Hepatocyte (in vitro differentiated cells): ENCODE data around the gene MACROD2. TPM values are rescaled to one million over a fixed set of nuclear protein-coding genes. Genes with fewer than 3 reads are reported as not detected.

Experiments used
- DNase-seq: peaks from one replicate; pipeline ENCODE4 v3.0.0-alpha.2; 2016; ENCODE audit warnings: low spot score
- H2AFZ ChIP-seq: fragments of 200-600 bp; sonication (generic); 2 replicates; pipeline ENCODE4 v1.6.0; 2016; ENCODE audit warnings: antibody characterized with exemption, mild to moderate bottlenecking
- H3K27ac ChIP-seq: fragments of 200-600 bp; sonication (generic); 2 replicates; pipeline ENCODE4 v1.5.1; 2016; ENCODE audit warnings: mild to moderate bottlenecking
- H3K27me3 ChIP-seq: fragments of 200-600 bp; sonication (generic); 2 replicates; pipeline ENCODE4 v1.6.1; 2016
- H3K36me3 ChIP-seq: fragments of 200-600 bp; sonication (generic); replicated peaks from 2 replicates; pipeline ENCODE4 v1.5.1; 2016; ENCODE audit warnings: low read depth; ENCODE audit not compliant: insufficient read depth
- H3K4me1 ChIP-seq: fragments of 200-600 bp; sonication (generic); 2 replicates; pipeline ENCODE4 v1.5.1; 2016; ENCODE audit warnings: mild to moderate bottlenecking, moderate library complexity; ENCODE audit not compliant: insufficient read depth
- H3K4me2 ChIP-seq: fragments of 200-600 bp; sonication (generic); 2 replicates; pipeline ENCODE4 v1.6.0; 2016
- H3K4me3 ChIP-seq: fragments of 200-600 bp; sonication (generic); 2 replicates; pipeline ENCODE4 v1.5.1; 2016; ENCODE audit warnings: mild to moderate bottlenecking
- H3K79me2 ChIP-seq: fragments of 200-600 bp; sonication (generic); 2 replicates; pipeline ENCODE4 v1.6.0; 2017; ENCODE audit warnings: mild to moderate bottlenecking
- H3K9me2 ChIP-seq: fragments of 200-600 bp; sonication (generic); replicated peaks from 2 replicates; pipeline ENCODE4 v1.6.0; 2017; ENCODE audit warnings: mild to moderate bottlenecking; ENCODE audit not compliant: insufficient read depth
- H3K9me3 ChIP-seq: fragments of 200-600 bp; sonication (generic); 2 replicates; pipeline ENCODE4 v1.5.1; 2016; ENCODE audit warnings: low read depth, mild to moderate bottlenecking
- H4K20me1 ChIP-seq: fragments of 200-600 bp; sonication (generic); 2 replicates; pipeline ENCODE4 v1.6.0; 2016; ENCODE audit warnings: mild to moderate bottlenecking; ENCODE audit not compliant: insufficient read depth, poor library complexity, severe bottlenecking
- EZH2 ChIP-seq: fragments of 200-600 bp; sonication (generic); IDR thresholded peaks from 2 replicates; pipeline ENCODE4 v1.6.1; 2016; ENCODE audit warnings: antibody characterized with exemption, mild to moderate bottlenecking, borderline replicate concordance
- EZH2phosphoT487 ChIP-seq: fragments of 200-600 bp; sonication (generic); IDR thresholded peaks from one replicate; pipeline ENCODE4 v1.6.1; 2018; ENCODE audit warnings: antibody characterized with exemption, mild to moderate bottlenecking, low read depth, moderate library complexity; ENCODE audit not compliant: unreplicated experiment, severe bottlenecking
- WGBS: methylation state at CpG from one replicate; pipeline ENCODE4 v1.1.6; 2016; ENCODE audit warnings: low lambda C conversion rate; ENCODE audit errors: missing lambda C conversion rate; 5-methylcytosine and 5-hydroxymethylcytosine counted together
- polyA plus RNA-seq: library from polyadenylated mRNA; unstranded; fragments of >200 nt; fragmentation: Nextera tagmentation; extraction: Ambion mirVana; gene quantifications from 2 replicates; pipeline ENCODE4 v1.2.1, GENCODE V29; 2016
- total RNA-seq: library from RNA; depleted of rRNA; stranded (reverse); fragments of >200 nt; gene quantifications from 2 replicates; pipeline ENCODE4 v1.2.3, GENCODE V29; 2014
- TF ChIP-seq, protein P1 (sequence below): fragments of 200-600 bp; sonication (generic); IDR thresholded peaks from 2 replicates; pipeline ENCODE4 v1.5.1; 2016; ENCODE audit warnings: antibody characterized with exemption, mild to moderate bottlenecking; ENCODE audit not compliant: poor library complexity

The MACROD2 gene
- total and polyA plus RNA-seq, 2 experiments from 2014 or later: 2.4 to 3.1 TPM

DNA sequence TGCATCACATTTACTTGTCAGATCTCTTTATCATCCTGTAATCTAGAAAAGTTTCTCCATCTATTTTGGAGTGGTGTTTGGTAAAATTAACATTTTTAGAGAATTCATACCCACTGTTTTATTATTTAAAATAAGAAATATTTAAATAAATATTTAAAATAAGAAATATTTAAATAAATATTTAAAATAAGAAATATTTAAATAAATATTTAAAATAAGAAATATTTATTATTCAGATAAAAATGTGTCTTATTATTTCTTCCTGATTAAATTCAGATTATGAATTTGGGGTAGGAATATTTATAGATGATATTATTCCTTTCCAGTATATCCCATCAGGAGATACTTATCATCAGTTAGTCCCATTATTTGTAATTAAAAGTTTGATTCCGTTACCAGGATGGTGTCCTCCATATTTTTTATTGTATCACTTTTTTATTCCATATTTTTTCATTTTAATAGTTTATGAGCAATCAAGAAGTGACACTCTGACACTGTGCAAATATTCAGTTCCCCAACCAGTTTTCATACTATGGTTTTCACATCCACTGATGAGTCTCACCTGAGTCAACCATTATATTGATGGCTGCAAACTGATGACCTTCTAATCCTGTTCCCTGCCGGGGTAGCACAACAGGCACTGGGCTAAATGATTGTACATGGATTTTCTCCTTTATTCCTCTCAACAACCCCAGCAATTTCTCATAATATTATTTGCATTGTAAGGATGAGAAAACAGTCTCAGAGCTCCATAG, 1555.0 kb downstream of the MACROD2 start:
- Histone ChIP-seq H3K27me3 (no peaks in the 10 kb centered on the region), H3K4me1 (no peaks in the 10 kb centered on the region), H3K9me2 (no peaks in the 10 kb centered on the region), H3K36me3 (no peaks in the 10 kb centered on the region), H3K4me3 (no peak overlapping the region), H3K79me2 (no peaks in the 10 kb centered on the region), H3K4me2 (no peak overlapping the region), H3K9me3 (no peaks in the 10 kb centered on the region), H3K27ac (no peak overlapping the region), H4K20me1 (no peaks in the 10 kb centered on the region), H2AFZ (no peak overlapping the region)
- DNase-seq: no peak
- 92% methylated on average over 2 of the region's 2 CpGs for whole genome bisulfite sequencing
- TF ChIP-seq EZH2 (no peak), EZH2phosphoT487 (no peak)

DNA sequence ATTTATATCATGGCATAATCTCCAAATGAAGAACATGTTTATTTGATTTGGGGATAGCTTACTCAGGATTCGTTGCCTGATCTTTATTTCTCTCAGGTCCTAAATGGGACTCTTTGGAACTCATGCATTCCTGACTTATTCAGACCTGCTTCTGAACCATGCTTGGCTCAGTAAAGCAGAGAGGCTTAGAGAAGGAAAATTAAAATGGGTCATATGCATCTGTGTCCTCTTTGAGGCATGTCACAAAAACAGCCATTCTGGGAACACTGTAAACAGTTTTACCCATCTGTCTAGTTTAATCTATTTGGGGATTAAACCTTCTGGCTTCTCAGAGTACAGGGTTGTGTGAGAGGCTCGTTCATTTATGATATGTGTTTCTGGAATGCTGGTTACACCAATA, 1560.6 kb downstream of the MACROD2 start:
- TF ChIP-seq, protein P1, sequence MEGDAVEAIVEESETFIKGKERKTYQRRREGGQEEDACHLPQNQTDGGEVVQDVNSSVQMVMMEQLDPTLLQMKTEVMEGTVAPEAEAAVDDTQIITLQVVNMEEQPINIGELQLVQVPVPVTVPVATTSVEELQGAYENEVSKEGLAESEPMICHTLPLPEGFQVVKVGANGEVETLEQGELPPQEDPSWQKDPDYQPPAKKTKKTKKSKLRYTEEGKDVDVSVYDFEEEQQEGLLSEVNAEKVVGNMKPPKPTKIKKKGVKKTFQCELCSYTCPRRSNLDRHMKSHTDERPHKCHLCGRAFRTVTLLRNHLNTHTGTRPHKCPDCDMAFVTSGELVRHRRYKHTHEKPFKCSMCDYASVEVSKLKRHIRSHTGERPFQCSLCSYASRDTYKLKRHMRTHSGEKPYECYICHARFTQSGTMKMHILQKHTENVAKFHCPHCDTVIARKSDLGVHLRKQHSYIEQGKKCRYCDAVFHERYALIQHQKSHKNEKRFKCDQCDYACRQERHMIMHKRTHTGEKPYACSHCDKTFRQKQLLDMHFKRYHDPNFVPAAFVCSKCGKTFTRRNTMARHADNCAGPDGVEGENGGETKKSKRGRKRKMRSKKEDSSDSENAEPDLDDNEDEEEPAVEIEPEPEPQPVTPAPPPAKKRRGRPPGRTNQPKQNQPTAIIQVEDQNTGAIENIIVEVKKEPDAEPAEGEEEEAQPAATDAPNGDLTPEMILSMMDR: no peak
- 25% methylated on average over 2 of the region's 2 CpGs for WGBS
- no peaks in the 10 kb centered on the region for H3K9me3 ChIP-seq
- no peaks in the 10 kb centered on the region for H3K36me3 ChIP-seq
- H3K4me2 ChIP-seq: no peak overlapping the region
- DNase-seq: peak; percentile 9
- no peaks in the 10 kb centered on the region for H3K9me2 ChIP-seq
- no peaks in the 10 kb centered on the region for H3K27me3 ChIP-seq
- no peak overlapping the region for H3K4me3 ChIP-seq
- H4K20me1 ChIP-seq: no peaks in the 10 kb centered on the region
- H3K4me1 ChIP-seq: peaks cover 3% of the 10 kb centered on the region
- no peaks in the 10 kb centered on the region for H3K79me2 ChIP-seq
- H3K27ac ChIP-seq: no peak overlapping the region
- H2AFZ ChIP-seq: no peak overlapping the region

DNA sequence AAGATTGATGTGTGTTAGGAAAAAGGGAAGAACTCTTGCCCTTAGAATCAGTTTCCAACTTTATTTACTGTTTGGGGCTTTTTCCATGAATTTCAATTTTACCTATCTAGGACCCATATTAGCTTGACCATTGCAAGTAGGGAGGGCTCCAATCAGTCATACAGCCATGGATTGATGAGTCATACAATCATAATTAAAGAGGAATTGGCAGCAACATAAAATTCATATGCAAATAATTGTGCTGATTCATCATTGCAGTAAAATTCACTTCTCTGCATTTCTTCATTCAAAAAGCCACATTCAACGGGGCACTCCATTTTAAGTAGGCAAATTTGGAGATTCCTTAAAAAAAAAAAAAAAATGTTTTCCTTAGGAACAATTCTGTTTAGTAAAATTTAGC, 1561.6 kb downstream of the MACROD2 start:
- Histone ChIP-seq H3K4me3 (no peak overlapping the region), H3K79me2 (no peaks in the 10 kb centered on the region), H3K36me3 (no peaks in the 10 kb centered on the region), H3K27ac (peak overlapping the region; percentile 4), H2AFZ (no peak overlapping the region), H3K9me2 (no peaks in the 10 kb centered on the region), H3K9me3 (no peaks in the 10 kb centered on the region), H4K20me1 (no peaks in the 10 kb centered on the region), H3K4me1 (peaks cover 10% of the 10 kb centered on the region), H3K4me2 (no peak overlapping the region), H3K27me3 (no peaks in the 10 kb centered on the region)
- DNase-seq: no peak
- TF ChIP-seq EZH2: no peak
- no peak for TF ChIP-seq EZH2phosphoT487
- TF ChIP-seq, protein P1: no peak
- 82% methylated on average over 1 of the region's 1 CpG for WGBS

DNA sequence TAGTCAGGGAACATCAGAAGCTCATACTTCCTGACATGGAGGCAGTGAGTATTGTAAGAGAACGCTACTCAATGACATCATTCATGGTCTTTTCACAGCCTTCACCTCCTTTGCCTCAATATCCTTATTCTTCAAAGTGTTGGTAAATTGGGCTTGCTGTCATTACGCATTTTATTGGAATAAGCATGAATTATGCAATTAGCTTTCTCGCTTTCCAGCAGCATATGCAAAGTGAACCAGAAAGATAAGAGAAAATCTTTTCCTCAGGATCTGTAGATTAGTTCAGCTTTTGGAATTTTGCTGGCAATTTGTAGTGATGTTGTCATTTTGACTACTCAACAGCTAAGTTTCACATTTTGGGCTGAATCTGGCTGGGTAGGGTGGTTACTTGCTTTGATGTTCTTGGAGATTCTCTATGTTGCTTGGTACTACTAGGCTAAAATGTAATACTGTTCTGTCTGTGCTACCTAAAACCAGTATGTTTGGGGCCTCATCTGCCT, 1565.8 kb downstream of the MACROD2 start:
- Histone ChIP-seq H3K4me2 (peak overlapping the region; percentile 39), H3K27me3 (no peaks in the 10 kb centered on the region), H3K79me2 (no peaks in the 10 kb centered on the region), H2AFZ (no peak overlapping the region), H3K9me2 (no peaks in the 10 kb centered on the region), H3K36me3 (no peaks in the 10 kb centered on the region), H3K9me3 (no peaks in the 10 kb centered on the region), H4K20me1 (no peaks in the 10 kb centered on the region), H3K4me1 (peaks cover 19% of the 10 kb centered on the region), H3K27ac (peak overlapping the region; percentile 49), H3K4me3 (no peak overlapping the region)
- 74% methylated on average over 3 of the region's 3 CpGs for WGBS
- TF ChIP-seq, protein P1: no peak
- TF ChIP-seq EZH2phosphoT487: no peak
- no peak for TF ChIP-seq EZH2
- DNase-seq: no peak
